GM21529 (cell line): ENCODE data around the gene CGB3.
"Not testable (repeated sequence)": the region's sequence is repeated elsewhere in the genome, so short reads cannot be mapped to it uniquely, and the experiment has no call there.

Experiments used
- ATAC-seq: cut with Tn5 transposase; IDR thresholded peaks from one replicate; pipeline ENCODE4 v1.9.1; 2021; ENCODE audit not compliant: unreplicated experiment

The CGB3 gene

GRCh38 chr19:49042666-49043065 lies 18.5 kb upstream of the CGB3 start:
- ATAC-seq = not testable (repeated sequence)

GRCh38 chr19:49042177-49042576 lies 18.0 kb upstream of the CGB3 start:
- no peak for ATAC-seq

- ATAC-seq = not testable (repeated sequence)
These were observed 15.6 kb upstream of the CGB3 start for GRCh38 chr19:49039736-49040135.

GRCh38 chr19:49038557-49039276 lies 14.6 kb upstream of the CGB3 start:
- ATAC-seq = not testable (repeated sequence)

- not testable (repeated sequence) for ATAC-seq
These were observed 14.0 kb upstream of the CGB3 start for GRCh38 chr19:49038111-49038510.

GRCh38 chr19:49036815-49037214 lies 12.7 kb upstream of the CGB3 start, which contains the start of gene CGB1:
Gene CGB1, minus strand, starts transcription at chr19:49036895. Its CDS starts 184 bp downstream, at chr19:49036711.
- not testable (repeated sequence) for ATAC-seq

GRCh38 chr19:49031642-49032301 lies 7.6 kb upstream of the CGB3 start, which contains the start of gene CGB2:
Gene CGB2, plus strand, starts transcription at chr19:49031890. Its CDS starts 206 bp downstream, at chr19:49032096.
- ATAC-seq = not testable (repeated sequence)

GRCh38 chr19:49030323-49030722 lies 6.2 kb upstream of the CGB3 start:
- ATAC-seq = not testable (repeated sequence)

- ATAC-seq = not testable (repeated sequence)
These were observed 5.6 kb upstream of the CGB3 start for GRCh38 chr19:49029749-49030148.

- not testable (repeated sequence) for ATAC-seq
These were observed 4.6 kb upstream of the CGB3 start for GRCh38 chr19:49028686-49029085.

GRCh38 chr19:49025599-49025998 lies 1.5 kb upstream of the CGB3 start:
- ATAC-seq = not testable (repeated sequence)

GRCh38 chr19:49025088-49025487 lies 955 bp upstream of the CGB3 start:
- ATAC-seq = not testable (repeated sequence)

- no peak for ATAC-seq
These were observed 2.0 kb downstream of the CGB3 start for GRCh38 chr19:49022116-49022515.

- ATAC-seq = no peak
These were observed 2.9 kb downstream of the CGB3 start for GRCh38 chr19:49020931-49021895.

- no peak for ATAC-seq
These were observed 3.8 kb downstream of the CGB3 start for GRCh38 chr19:49020342-49020741.

- no peak for ATAC-seq
These were observed 4.7 kb downstream of the CGB3 start for GRCh38 chr19:49019242-49019932.

- ATAC-seq = not testable (repeated sequence)
These were observed 5.5 kb downstream of the CGB3 start for GRCh38 chr19:49018388-49019241.

- no peak for ATAC-seq
These were observed 6.3 kb downstream of the CGB3 start for GRCh38 chr19:49017666-49018351.
